GM23338 (cell line): Measurements from ENCODE around the gene RNF26.

Source experiments
- CREB1 ChIP-seq: fragments of 250-450 bp; sonication (Bioruptor Pico); IDR thresholded peaks from 2 replicates; pipeline ENCODE4 v1.5.0; 2020; ENCODE audit warnings: low read depth, mild to moderate bottlenecking, moderate library complexity
- CTCF ChIP-seq, 2 experiments: fragments of 200-600 bp in 1 of 2; sonication (generic) in 1 of 2; conservative IDR thresholded peaks; 2 replicates each; pipeline versions ENCODE4 v1.5.1 to v1.6.1; 2016 to 2017; ENCODE audit warnings: antibody characterized with exemption in 2 of 2, low read depth in 2 of 2, mild to moderate bottlenecking in 2 of 2, moderate library complexity in 1 of 2
- ETS1 ChIP-seq: IDR thresholded peaks from 2 replicates; pipeline ENCODE4 v1.6.1; 2016; ENCODE audit warnings: antibody characterized with exemption
- EZH2 ChIP-seq: fragments of 200-600 bp; sonication (generic); IDR thresholded peaks from one replicate; pipeline ENCODE4 v1.8.0; 2017; ENCODE audit warnings: antibody characterized with exemption, mild to moderate bottlenecking, low read depth; ENCODE audit not compliant: unreplicated experiment
- EZH2phosphoT487 ChIP-seq: fragments of 200-600 bp; sonication (generic); IDR thresholded peaks from one replicate; pipeline ENCODE4 v1.8.1; 2018; ENCODE audit warnings: antibody characterized with exemption; ENCODE audit not compliant: unreplicated experiment
- JUNB ChIP-seq: IDR thresholded peaks from one replicate; pipeline ENCODE4 v1.6.1; 2016; ENCODE audit warnings: antibody characterized with exemption; ENCODE audit not compliant: unreplicated experiment
- POLR2AphosphoS5 ChIP-seq: IDR thresholded peaks from 2 replicates; pipeline ENCODE4 v1.6.1; 2016; ENCODE audit warnings: antibody characterized with exemption, low read depth
- REST ChIP-seq: IDR thresholded peaks from one replicate; pipeline ENCODE4 v1.6.1; 2018; ENCODE audit warnings: antibody characterized with exemption; ENCODE audit not compliant: unreplicated experiment

- TF ChIP-seq EZH2 = no peak
- TF ChIP-seq CTCF (conservative IDR thresholded peaks at IDR 0.05; ENCODE audit: low read depth in 2 of 2) = no peak
- no peak for TF ChIP-seq POLR2AphosphoS5
- no peak for TF ChIP-seq CREB1 (CRISPR knock-in tag)
- TF ChIP-seq REST = no peak
- no peak for TF ChIP-seq JUNB
- TF ChIP-seq ETS1 = no peak
- TF ChIP-seq EZH2phosphoT487 = no peak
Measured at GRCh38 chr11:119370486-119371046, 36.2 kb downstream of the RNF26 start.
